ENCODE measurements around the gene VCX3A. TPM values are rescaled to one million over a fixed set of nuclear protein-coding genes. Genes with fewer than 3 reads are reported as not detected.

VCX3A gene
- total RNA-seq, 1 experiment from 2014 or later = 0.28 TPM

DNA sequence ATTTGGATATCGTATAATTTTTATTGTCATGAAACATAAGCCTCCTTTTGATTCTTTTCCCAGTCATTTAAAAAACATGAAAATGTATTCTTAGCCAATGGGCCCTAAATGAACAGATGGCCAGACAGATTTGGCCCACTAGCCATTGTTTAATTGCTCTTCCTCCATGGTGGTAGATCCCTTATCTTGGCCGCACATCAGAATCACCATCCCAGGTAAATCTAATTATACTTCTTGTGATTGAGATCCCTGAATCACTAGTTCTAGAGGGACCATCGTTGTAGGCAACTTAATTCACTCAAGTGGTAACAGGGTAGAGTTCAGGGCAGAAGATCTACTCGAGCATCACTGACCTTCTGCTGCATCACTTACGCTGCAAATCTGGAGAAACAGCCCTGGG is 24.1 kb upstream of the VCX3A start:
- TF ChIP-seq, protein P1, sequence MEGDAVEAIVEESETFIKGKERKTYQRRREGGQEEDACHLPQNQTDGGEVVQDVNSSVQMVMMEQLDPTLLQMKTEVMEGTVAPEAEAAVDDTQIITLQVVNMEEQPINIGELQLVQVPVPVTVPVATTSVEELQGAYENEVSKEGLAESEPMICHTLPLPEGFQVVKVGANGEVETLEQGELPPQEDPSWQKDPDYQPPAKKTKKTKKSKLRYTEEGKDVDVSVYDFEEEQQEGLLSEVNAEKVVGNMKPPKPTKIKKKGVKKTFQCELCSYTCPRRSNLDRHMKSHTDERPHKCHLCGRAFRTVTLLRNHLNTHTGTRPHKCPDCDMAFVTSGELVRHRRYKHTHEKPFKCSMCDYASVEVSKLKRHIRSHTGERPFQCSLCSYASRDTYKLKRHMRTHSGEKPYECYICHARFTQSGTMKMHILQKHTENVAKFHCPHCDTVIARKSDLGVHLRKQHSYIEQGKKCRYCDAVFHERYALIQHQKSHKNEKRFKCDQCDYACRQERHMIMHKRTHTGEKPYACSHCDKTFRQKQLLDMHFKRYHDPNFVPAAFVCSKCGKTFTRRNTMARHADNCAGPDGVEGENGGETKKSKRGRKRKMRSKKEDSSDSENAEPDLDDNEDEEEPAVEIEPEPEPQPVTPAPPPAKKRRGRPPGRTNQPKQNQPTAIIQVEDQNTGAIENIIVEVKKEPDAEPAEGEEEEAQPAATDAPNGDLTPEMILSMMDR (conservative IDR thresholded peaks at IDR 0.05) = no peak
- no peak overlapping the region for H2AFZ ChIP-seq (ENCODE audit: low read length)
- no peak overlapping the region for H2BK120ac ChIP-seq (ENCODE audit: low read depth, low read length, poor library complexity, severe bottlenecking)
- WGBS (ENCODE audit: extremely low coverage, insufficient read length, low lambda C conversion rate) = no CpG with 5 or more reads among the region's 5 CpGs
- no peaks in the 10 kb centered on the region for H4K20me1 ChIP-seq (ENCODE audit: control insufficient read depth, insufficient read depth, insufficient read length)
- no peaks in the 10 kb centered on the region for H3K79me2 ChIP-seq (ENCODE audit: insufficient read depth, low read length)
- no peak overlapping the region for H3K27ac Mint-ChIP-seq
- no peak overlapping the region for H3T11ph ChIP-seq (ENCODE audit: low read length)
- no peaks in the 10 kb centered on the region for H3K79me1 ChIP-seq (ENCODE audit: insufficient read depth, low read depth, low read length, poor library complexity, severe bottlenecking)
- no peak overlapping the region for H2BK5ac ChIP-seq (ENCODE audit: insufficient read length, low read length)
- H3K18ac ChIP-seq (ENCODE audit: insufficient read length, low read depth, low read length) = no peak overlapping the region
- no peak overlapping the region for H3K4ac ChIP-seq (ENCODE audit: low read depth, low read length)
- H3K27me3 Mint-ChIP-seq (ENCODE audit: low read depth) = no peaks in the 10 kb centered on the region
- no peak overlapping the region for H2BK12ac ChIP-seq (ENCODE audit: insufficient read length, low read depth, low read length)
- H3K56ac ChIP-seq (ENCODE audit: insufficient read length, low read depth, low read length) = no peak overlapping the region
- no peak overlapping the region for H2AK5ac ChIP-seq (ENCODE audit: insufficient read length, low read length)
- H2BK15ac ChIP-seq (ENCODE audit: low read depth, low read length) = no peak overlapping the region
- no peak overlapping the region for H2BK20ac ChIP-seq (ENCODE audit: low read depth, low read length, poor library complexity, severe bottlenecking)
- H3K36me3 Mint-ChIP-seq (ENCODE audit: insufficient read depth in 1 of 3, low read depth in 3 of 3) = peaks cover 6 to 25% (median 9%) of the 10 kb centered on the region in 3 experiments
- no peak overlapping the region for H4K91ac ChIP-seq (ENCODE audit: insufficient read length, low read depth, low read length)
- H4K8ac ChIP-seq (replicated peaks; ENCODE audit: insufficient read length, low read depth, low read length) = no peak overlapping the region
- no peaks in the 10 kb centered on the region for H3K4me1 Mint-ChIP-seq
- H3K14ac ChIP-seq (ENCODE audit: insufficient read depth, low read length) = no peak overlapping the region
- no peak overlapping the region for H3K9ac ChIP-seq (ENCODE audit: extremely low read depth, insufficient read length, low read length)
- no peak overlapping the region for H3K27ac ChIP-seq (ENCODE audit: insufficient read length, low read depth, low read length)
- H3K27me3 ChIP-seq (ENCODE audit: insufficient read depth, low read length) = no peaks in the 10 kb centered on the region
- H3K9me3 Mint-ChIP-seq = peaks cover 8 to 18% of the 10 kb centered on the region in 2 experiments
- no peak overlapping the region for H3K4me3 Mint-ChIP-seq
- H4K5ac ChIP-seq (ENCODE audit: insufficient read length, low read depth, low read length) = no peak overlapping the region
- no peak for DNase-seq
- no peak overlapping the region for H3K4me2 ChIP-seq (ENCODE audit: insufficient read depth, insufficient read length, low read length)
- no peaks in the 10 kb centered on the region for H3K23me2 ChIP-seq (ENCODE audit: insufficient read length, low read depth, low read length, poor library complexity, severe bottlenecking)
- no peaks in the 10 kb centered on the region for H3K4me1 ChIP-seq (ENCODE audit: insufficient read depth, low read length)
- H3K9me3 ChIP-seq (ENCODE audit: control insufficient read depth, low read depth, low read length) = no peaks in the 10 kb centered on the region
- H3K23ac ChIP-seq (ENCODE audit: insufficient read length, low read depth, low read length) = no peak overlapping the region

Measured in H9 (cell line).